CD1c-positive myeloid dendritic cell (primary cell): ENCODE results near the gene JMJD4.
A peak's percentile ranks its signal among the peaks of the same experiment; 100 is the strongest.

Experiments used
- DNase-seq: peaks from one replicate; pipeline ENCODE4 v3.0.0-alpha.2; 2016; ENCODE audit errors: extremely low spot score

Gene JMJD4

GRCh38 chr1:227734856-227735538 lies at the start of gene JMJD4, which contains the start of gene SNAP47:
JMJD4 (minus strand) TSS chr1:227735302; CDS start chr1:227735273, 29 bp downstream.
SNAP47 (plus strand) TSS chr1:227735435; CDS start chr1:227747737, 12,302 bp downstream.
- peak; percentile 94 for DNase-seq

- no peak for DNase-seq
Observed at GRCh38 chr1:227782226-227782625, 47.1 kb upstream of the JMJD4 start.

- no peak for DNase-seq
Observed at GRCh38 chr1:227781314-227781930, 46.3 kb upstream of the JMJD4 start.

GRCh38 chr1:227780101-227781044 lies 45.3 kb upstream of the JMJD4 start:
- no peak for DNase-seq

- no peak for DNase-seq
Observed at GRCh38 chr1:227779685-227780084, 44.6 kb upstream of the JMJD4 start.

GRCh38 chr1:227779021-227779441 lies 43.9 kb upstream of the JMJD4 start:
- no peak for DNase-seq

GRCh38 chr1:227778401-227778947 lies 43.4 kb upstream of the JMJD4 start:
- DNase-seq, result no peak

GRCh38 chr1:227777646-227778045 lies 42.5 kb upstream of the JMJD4 start:
- DNase-seq, result no peak

GRCh38 chr1:227777156-227777555 lies 42.1 kb upstream of the JMJD4 start:
- DNase-seq, result no peak

- DNase-seq, result no peak
Observed at GRCh38 chr1:227776331-227776771, 41.2 kb upstream of the JMJD4 start.

GRCh38 chr1:227775841-227776240 lies 40.7 kb upstream of the JMJD4 start:
- DNase-seq, result no peak

- no peak for DNase-seq
Observed at GRCh38 chr1:227774821-227775661, 39.9 kb upstream of the JMJD4 start.

GRCh38 chr1:227774051-227774731 lies 39.1 kb upstream of the JMJD4 start:
- no peak for DNase-seq

GRCh38 chr1:227773558-227773957 lies 38.5 kb upstream of the JMJD4 start:
- DNase-seq, result no peak

- no peak for DNase-seq
Observed at GRCh38 chr1:227771771-227772170, 36.7 kb upstream of the JMJD4 start.

- DNase-seq, result no peak
Observed at GRCh38 chr1:227771326-227771725, 36.2 kb upstream of the JMJD4 start.

- no peak for DNase-seq
Observed at GRCh38 chr1:227770812-227771211, 35.7 kb upstream of the JMJD4 start.

GRCh38 chr1:227769936-227770494 lies 34.9 kb upstream of the JMJD4 start:
- DNase-seq, result no peak

- no peak for DNase-seq
Observed at GRCh38 chr1:227769047-227769935, 34.2 kb upstream of the JMJD4 start.
